ENCODE data around the gene TLN1.

Gene TLN1

DNA sequence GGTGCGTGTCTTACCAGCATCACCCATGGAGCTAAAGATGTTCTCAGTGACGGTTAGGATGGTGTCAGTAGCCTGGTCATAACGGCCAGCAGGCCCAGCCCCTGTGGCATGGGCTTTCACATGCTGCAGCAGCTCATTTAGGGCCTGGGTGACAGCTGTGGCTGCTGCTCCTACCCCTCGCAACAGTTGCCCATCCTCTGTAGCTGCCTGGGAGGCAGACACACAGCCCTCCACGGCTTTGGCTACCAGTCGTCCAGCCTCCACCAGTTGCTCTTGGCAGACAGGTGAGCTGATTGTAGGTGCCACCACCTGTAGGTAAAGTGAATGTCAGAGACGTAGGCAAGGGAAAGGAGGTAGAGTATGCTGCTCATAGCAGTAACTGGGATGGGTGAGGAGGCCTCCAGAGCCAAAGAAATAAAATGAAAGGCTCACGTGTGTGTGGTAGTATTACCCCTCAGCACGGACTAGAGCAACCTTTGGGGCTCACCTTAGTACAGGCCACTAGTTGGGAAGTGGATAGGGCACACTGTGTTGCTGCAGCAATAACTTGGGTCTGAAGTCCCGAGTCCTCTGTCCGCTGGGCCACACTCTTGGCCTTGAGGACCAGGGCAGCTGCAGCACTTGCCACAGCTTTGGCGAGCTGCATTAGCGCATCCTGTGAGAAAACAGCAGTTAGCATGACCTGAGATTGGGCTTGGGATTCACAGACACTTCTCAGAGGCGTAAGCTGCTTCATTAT lies 14.7 kb downstream of the TLN1 start:
- no peak for TF ChIP-seq CTCF (IDR thresholded peaks at IDR 0.05; ENCODE audit: low read length, missing control alignments)

GRCh38 chr9:35716230-35716629 lies 15.8 kb downstream of the TLN1 start:
- H3K4me3 ChIP-seq (replicated peaks; ENCODE audit: low read depth, low read length): no peak overlapping the region
- DNase-seq (ENCODE audit: low read depth): no peak
- TF ChIP-seq CTCF (IDR thresholded peaks at IDR 0.05; ENCODE audit: low read length, missing control alignments): peak; percentile 4

More for the DNA sequence above, 14.7 kb downstream of the TLN1 start:
- no peak for DNase-seq (ENCODE audit: low read depth)
- H3K4me3 ChIP-seq (replicated peaks; ENCODE audit: low read depth, low read length): no peak overlapping the region

DNA sequence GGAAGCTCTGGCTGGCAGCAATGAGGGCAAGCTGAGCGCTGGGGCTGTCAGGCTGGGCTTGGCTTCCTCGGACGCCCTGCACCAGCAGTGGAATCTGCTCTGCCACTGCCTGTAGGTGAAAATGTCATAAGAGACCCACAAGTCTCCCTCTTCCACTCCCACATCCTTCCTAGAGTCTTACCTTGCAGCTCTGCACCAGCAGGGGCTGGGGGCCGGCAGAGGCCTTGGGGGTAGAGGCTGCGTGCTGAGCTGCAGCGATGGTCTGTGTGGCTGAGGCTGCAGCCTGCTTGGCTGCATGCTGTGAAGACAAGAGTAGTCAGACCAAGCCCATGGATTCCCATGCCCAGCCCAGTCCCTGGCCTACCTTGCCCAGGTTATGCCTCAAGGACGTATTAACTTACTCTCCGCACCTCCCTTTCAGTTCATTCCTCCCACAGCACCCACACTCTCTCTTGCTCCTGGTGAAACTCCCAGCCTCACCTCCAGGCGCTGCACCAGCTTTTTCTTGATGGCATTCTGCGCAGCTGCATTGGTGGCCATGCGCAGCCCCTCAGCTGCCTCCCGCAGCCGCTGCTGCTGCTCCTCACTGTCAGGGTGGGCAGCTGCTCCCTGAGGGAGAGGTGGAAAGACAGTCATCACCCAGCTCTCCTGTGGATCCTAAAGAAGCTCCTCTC lies 17.3 kb downstream of the TLN1 start:
- DNase-seq (ENCODE audit: low read depth): no peak
- no peak for TF ChIP-seq CTCF (IDR thresholded peaks at IDR 0.05; ENCODE audit: low read length, missing control alignments)
- H3K4me3 ChIP-seq (replicated peaks; ENCODE audit: low read depth, low read length): no peak overlapping the region

DNA sequence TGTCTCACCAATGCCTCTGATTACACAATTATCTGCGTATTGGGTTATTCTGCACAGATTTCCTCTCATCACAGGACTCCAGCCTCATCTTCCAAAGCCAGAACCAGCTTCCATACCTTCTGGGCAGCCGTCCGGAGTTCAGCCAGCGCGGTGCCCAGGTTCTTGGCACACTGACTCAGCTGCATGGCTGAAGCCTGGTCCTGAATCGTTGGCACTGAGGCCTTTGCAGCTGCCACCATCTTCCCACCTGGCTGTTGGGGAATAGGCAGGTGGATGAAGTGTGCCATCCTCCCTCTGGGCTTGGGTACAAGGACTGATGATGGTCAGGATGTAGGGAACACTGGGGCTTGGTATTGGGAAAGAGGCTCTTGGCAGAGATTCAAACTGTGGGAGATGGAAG lies 17.9 kb downstream of the TLN1 start:
- no peak for DNase-seq (ENCODE audit: low read depth)
- TF ChIP-seq CTCF (IDR thresholded peaks at IDR 0.05; ENCODE audit: low read length, missing control alignments): no peak
- no peak overlapping the region for H3K4me3 ChIP-seq (replicated peaks; ENCODE audit: low read depth, low read length)

GRCh38 chr9:35713578-35713977 lies 18.4 kb downstream of the TLN1 start:
- H3K4me3 ChIP-seq (replicated peaks; ENCODE audit: low read depth, low read length): no peak overlapping the region
- TF ChIP-seq CTCF (IDR thresholded peaks at IDR 0.05; ENCODE audit: low read length, missing control alignments): no peak
- no peak for DNase-seq (ENCODE audit: low read depth)

DNA sequence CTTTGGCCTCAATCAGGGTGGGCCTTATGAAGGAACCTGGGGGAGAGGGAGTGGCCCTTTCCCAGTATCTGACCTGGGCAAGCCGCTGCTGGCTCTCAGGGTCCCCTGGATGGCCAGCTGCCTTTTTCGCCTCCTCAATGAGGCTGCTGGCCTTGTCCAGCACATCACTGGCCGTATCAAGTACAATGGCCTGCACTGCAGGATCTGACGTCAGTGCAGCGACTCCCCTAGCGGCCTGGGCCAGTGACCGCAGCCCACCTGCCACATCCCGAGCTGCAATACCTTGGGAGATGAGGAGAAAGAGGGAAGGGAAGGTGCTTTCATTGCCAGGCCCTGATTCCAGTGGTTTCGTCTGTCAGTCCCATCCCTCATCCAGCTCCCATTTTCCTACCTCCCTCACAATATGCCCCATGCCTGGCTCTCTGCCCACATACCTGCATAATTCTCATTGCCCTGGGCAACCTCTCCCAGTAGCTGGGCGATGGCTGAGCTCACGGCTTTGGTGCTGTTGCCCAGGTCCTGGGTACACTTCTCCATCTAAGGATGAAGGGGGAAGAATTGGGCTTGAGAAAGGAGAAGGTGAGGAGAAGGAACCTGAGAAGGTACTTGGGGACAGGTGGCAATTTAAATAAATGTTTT lies 19.1 kb downstream of the TLN1 start:
- no peak overlapping the region for H3K4me3 ChIP-seq (replicated peaks; ENCODE audit: low read depth, low read length)
- TF ChIP-seq CTCF (IDR thresholded peaks at IDR 0.05; ENCODE audit: low read length, missing control alignments): no peak
- DNase-seq (ENCODE audit: low read depth): no peak

All from fibroblast of pulmonary artery (primary cell).